Measurements from ENCODE around the gene FUBP3. TPM values are rescaled to one million over a fixed set of nuclear protein-coding genes. Genes with fewer than 3 reads are reported as not detected.

Gene FUBP3
- polyA plus RNA-seq, 1 donor (not counting 4 experiments of a cell fraction or from before 2014, with no cell fraction given) = 39.1 TPM

DNA sequence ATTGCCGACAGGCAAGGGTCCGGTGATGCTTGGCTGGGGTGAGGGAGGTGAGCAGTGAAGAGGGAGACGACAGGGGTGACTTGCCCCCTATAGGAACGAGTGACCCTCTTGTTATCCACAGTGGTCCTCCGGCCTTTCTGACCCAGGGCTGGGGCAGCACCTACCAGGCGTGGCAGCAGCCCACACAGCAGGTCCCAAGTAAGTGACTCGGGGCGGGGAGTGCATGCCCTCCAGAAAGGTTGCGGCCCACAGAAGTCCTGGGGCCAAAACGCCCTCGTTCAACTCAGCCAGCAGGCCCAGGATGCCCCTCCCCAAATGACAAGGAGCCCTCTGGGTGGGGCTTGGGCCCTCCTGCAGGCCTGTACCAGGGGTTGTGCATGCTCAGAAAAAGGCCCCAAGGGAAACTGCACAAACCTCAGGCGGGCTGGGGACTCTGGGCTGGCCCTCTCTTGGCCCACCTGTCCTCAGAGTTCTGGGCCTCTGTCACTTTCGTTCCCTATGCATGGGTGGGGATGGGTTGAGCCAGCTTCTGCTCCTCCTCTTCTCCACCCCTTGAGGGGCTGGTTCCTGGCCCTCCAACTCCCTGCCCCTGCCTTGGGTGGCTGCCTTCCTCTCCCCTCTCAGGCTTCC is 52.8 kb downstream of the FUBP3 start:
- peaks cover 3% of the 10 kb centered on the region for H4K20me1 ChIP-seq (ENCODE audit: control insufficient read depth, extremely low read depth, insufficient read depth, low read length)

DNA sequence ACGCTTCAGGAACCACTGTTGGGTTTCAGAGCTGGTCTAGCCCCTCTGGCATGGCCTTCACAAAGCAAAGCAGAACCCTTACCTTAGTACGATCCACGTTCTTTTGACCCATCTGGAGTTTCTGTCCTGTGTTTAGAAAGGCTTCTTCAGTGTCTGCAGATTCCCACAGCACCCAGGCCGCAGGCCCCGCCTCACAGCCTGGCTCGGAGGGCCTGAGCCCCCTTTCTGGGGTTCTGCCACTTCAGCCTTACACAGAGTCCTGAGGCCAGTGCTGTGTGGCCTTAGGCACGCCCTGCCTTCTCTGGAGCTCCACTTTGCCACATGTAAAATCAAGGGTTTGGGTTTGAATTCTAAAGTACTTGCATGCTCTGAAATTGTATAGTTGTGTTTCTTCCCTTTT is 53.5 kb downstream of the FUBP3 start:
- no peak overlapping the region for H3K4me2 ChIP-seq (ENCODE audit: control insufficient read depth, extremely low read depth, insufficient read depth, low read depth, low read length)
- H3K4me1 ChIP-seq (ENCODE audit: control insufficient read depth, extremely low read depth, insufficient read depth, low read length) = no peaks in the 10 kb centered on the region
- no peak for FAIRE-seq
- no peaks in the 10 kb centered on the region for H4K20me1 ChIP-seq (ENCODE audit: control insufficient read depth, extremely low read depth, insufficient read depth, low read length)
- DNase-seq (ENCODE audit: low read depth, low spot score) = no peak
- no peaks in the 10 kb centered on the region for H3K9me1 ChIP-seq (ENCODE audit: control insufficient read depth, extremely low read depth, insufficient read depth, low read length)
- no peak overlapping the region for H3K4me3 ChIP-seq (ENCODE audit: control insufficient read depth in 2 of 3, extremely low read depth in 1 of 3, insufficient read depth in 2 of 3, low read depth in 1 of 3, low read length in 3 of 3)
- no peaks in the 10 kb centered on the region for H3K9me3 ChIP-seq (ENCODE audit: control insufficient read depth, low read depth, low read length)
- peaks cover 31 to 36% of the 10 kb centered on the region in 2 experiments for H3K36me3 ChIP-seq (ENCODE audit: control insufficient read depth in 2 of 2, extremely low read depth in 1 of 2, insufficient read depth in 2 of 2, low read length in 2 of 2)
- no peak overlapping the region for H3K9ac ChIP-seq (ENCODE audit: control insufficient read depth, extremely low read depth, insufficient read depth, low read length)
- no peaks in the 10 kb centered on the region for H3K79me2 ChIP-seq (ENCODE audit: control insufficient read depth, insufficient read depth, low read length)
- TF ChIP-seq EZH2 (IDR thresholded peaks at IDR 0.05; ENCODE audit: low read length) = no peak
- TF ChIP-seq, protein P1, sequence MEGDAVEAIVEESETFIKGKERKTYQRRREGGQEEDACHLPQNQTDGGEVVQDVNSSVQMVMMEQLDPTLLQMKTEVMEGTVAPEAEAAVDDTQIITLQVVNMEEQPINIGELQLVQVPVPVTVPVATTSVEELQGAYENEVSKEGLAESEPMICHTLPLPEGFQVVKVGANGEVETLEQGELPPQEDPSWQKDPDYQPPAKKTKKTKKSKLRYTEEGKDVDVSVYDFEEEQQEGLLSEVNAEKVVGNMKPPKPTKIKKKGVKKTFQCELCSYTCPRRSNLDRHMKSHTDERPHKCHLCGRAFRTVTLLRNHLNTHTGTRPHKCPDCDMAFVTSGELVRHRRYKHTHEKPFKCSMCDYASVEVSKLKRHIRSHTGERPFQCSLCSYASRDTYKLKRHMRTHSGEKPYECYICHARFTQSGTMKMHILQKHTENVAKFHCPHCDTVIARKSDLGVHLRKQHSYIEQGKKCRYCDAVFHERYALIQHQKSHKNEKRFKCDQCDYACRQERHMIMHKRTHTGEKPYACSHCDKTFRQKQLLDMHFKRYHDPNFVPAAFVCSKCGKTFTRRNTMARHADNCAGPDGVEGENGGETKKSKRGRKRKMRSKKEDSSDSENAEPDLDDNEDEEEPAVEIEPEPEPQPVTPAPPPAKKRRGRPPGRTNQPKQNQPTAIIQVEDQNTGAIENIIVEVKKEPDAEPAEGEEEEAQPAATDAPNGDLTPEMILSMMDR (optimal IDR thresholded peaks at IDR 0.05 in 1 of 3, IDR thresholded peaks at IDR 0.05 in 1 of 3, conservative IDR thresholded peaks at IDR 0.05 in 1 of 3; ENCODE audit: extremely low read depth in 1 of 3, insufficient read depth in 2 of 3, low read length in 3 of 3) = no peak
- H2AFZ ChIP-seq (ENCODE audit: control insufficient read depth, low read length) = no peak overlapping the region
- H3K27ac ChIP-seq (ENCODE audit: control insufficient read depth, insufficient read depth, low read length) = no peak overlapping the region
- no peaks in the 10 kb centered on the region for H3K27me3 ChIP-seq (ENCODE audit: control insufficient read depth, extremely low read depth, insufficient read depth, low read length)
- dilution Hi-C loops (cut with MboI; ENCODE audit: extremely low pct_ligation_motif_present, low sequenced_read_pairs) = no loop called here

More for the DNA sequence above, 52.8 kb downstream of the FUBP3 start:
- Histone ChIP-seq H2AFZ (ENCODE audit: control insufficient read depth, low read length) (no peak overlapping the region), H3K4me1 (ENCODE audit: control insufficient read depth, extremely low read depth, insufficient read depth, low read length) (no peaks in the 10 kb centered on the region), H3K27me3 (ENCODE audit: control insufficient read depth, extremely low read depth, insufficient read depth, low read length) (no peaks in the 10 kb centered on the region), H3K9me1 (ENCODE audit: control insufficient read depth, extremely low read depth, insufficient read depth, low read length) (no peaks in the 10 kb centered on the region), H3K79me2 (ENCODE audit: control insufficient read depth, insufficient read depth, low read length) (no peaks in the 10 kb centered on the region), H3K4me2 (ENCODE audit: control insufficient read depth, extremely low read depth, insufficient read depth, low read depth, low read length) (no peak overlapping the region), H3K36me3 (ENCODE audit: control insufficient read depth in 2 of 2, extremely low read depth in 1 of 2, insufficient read depth in 2 of 2, low read length in 2 of 2) (peaks cover 37 to 38% of the 10 kb centered on the region in 2 experiments), H3K27ac (ENCODE audit: control insufficient read depth, insufficient read depth, low read length) (no peak overlapping the region), H3K4me3 (ENCODE audit: control insufficient read depth in 2 of 3, extremely low read depth in 1 of 3, insufficient read depth in 2 of 3, low read depth in 1 of 3, low read length in 3 of 3) (no peak overlapping the region), H3K9ac (ENCODE audit: control insufficient read depth, extremely low read depth, insufficient read depth, low read length) (no peak overlapping the region), H3K9me3 (ENCODE audit: control insufficient read depth, low read depth, low read length) (no peaks in the 10 kb centered on the region)
- dilution Hi-C loops (cut with MboI; ENCODE audit: extremely low pct_ligation_motif_present, low sequenced_read_pairs) = no loop called here
- TF ChIP-seq, protein P1 (optimal IDR thresholded peaks at IDR 0.05 in 1 of 3, IDR thresholded peaks at IDR 0.05 in 1 of 3, conservative IDR thresholded peaks at IDR 0.05 in 1 of 3; ENCODE audit: extremely low read depth in 1 of 3, insufficient read depth in 2 of 3, low read length in 3 of 3) = no peak
- no peak for TF ChIP-seq EZH2 (IDR thresholded peaks at IDR 0.05; ENCODE audit: low read length)
- DNase-seq (ENCODE audit: low read depth, low spot score) (no peak), FAIRE-seq (no peak)
